Epithelial cell of proximal tubule (primary cell): ENCODE measurements around the gene CTSW. TPM values are rescaled to one million over a fixed set of nuclear protein-coding genes. Genes with fewer than 3 reads are reported as not detected.

Experiments used
- DNase-seq: peaks from one replicate; pipeline ENCODE4 v3.0.0-alpha.2; 2011; ENCODE audit warnings: low read depth
- H3K4me3 ChIP-seq: 2 replicates; pipeline ENCODE4 v1.5.1; 2011; ENCODE audit warnings: low read depth, mild to moderate bottlenecking, low read length
- CTCF ChIP-seq: conservative IDR thresholded peaks from 2 replicates; pipeline ENCODE4 v1.5.1; 2012; ENCODE audit warnings: low read depth, mild to moderate bottlenecking, low read length
- total RNA-seq: library from RNA; depleted of rRNA; stranded (reverse); fragments of >200 nt; gene quantifications from 2 replicates; pipeline ENCODE4 v1.2.3, GENCODE V29; 2015

The CTSW gene
- total RNA-seq, 1 donor from 2014 or later: 1.2 TPM

- no peak overlapping the region for H3K4me3 ChIP-seq
- no peak for TF ChIP-seq CTCF
- DNase-seq: no peak
These were observed 14.0 kb upstream of the CTSW start for GRCh38 chr11:65865550-65866172.

- no peak for DNase-seq
- H3K4me3 ChIP-seq: no peak overlapping the region
- no peak for TF ChIP-seq CTCF
These were observed 12.9 kb upstream of the CTSW start for GRCh38 chr11:65866509-65867283.

GRCh38 chr11:65867284-65868071 is 12.2 kb upstream of the CTSW start:
- TF ChIP-seq CTCF: no peak
- DNase-seq: no peak
- H3K4me3 ChIP-seq: no peak overlapping the region

GRCh38 chr11:65868076-65868667 is 11.5 kb upstream of the CTSW start:
- TF ChIP-seq CTCF: no peak
- no peak overlapping the region for H3K4me3 ChIP-seq
- DNase-seq: no peak

GRCh38 chr11:65868907-65869306 is 10.7 kb upstream of the CTSW start:
- DNase-seq: no peak
- no peak for TF ChIP-seq CTCF
- H3K4me3 ChIP-seq: no peak overlapping the region

- no peak for TF ChIP-seq CTCF
- DNase-seq: no peak
- no peak overlapping the region for H3K4me3 ChIP-seq
These were observed 9.9 kb upstream of the CTSW start for GRCh38 chr11:65869643-65870306.
